HTR-8/SVneo (cell line): Measurements from ENCODE around the gene ITGBL1.

ENCODE experiments used
- DNase-seq: peaks from one replicate; pipeline ENCODE4 v3.0.0; 2011; ENCODE audit warnings: low spot score, mixed read lengths; ENCODE audit not compliant: insufficient read length
- FAIRE-seq: peaks from 2 replicates; lab custom pipeline; 2011; peaks lifted over from hg19 to GRCh38; lab: Jason Lieb, UNC

The ITGBL1 gene

GRCh38 chr13:101614491-101614890, 162.0 kb downstream of the ITGBL1 start:
- FAIRE-seq: no peak
- no peak for DNase-seq

- DNase-seq (no peak), FAIRE-seq (no peak)
Measured at GRCh38 chr13:101618440-101619187, 166.1 kb downstream of the ITGBL1 start.

GRCh38 chr13:101621099-101621498, 168.6 kb downstream of the ITGBL1 start:
- no peak for DNase-seq
- FAIRE-seq: no peak

GRCh38 chr13:101623470-101624209, 171.2 kb downstream of the ITGBL1 start:
- DNase-seq (peak; percentile 2), FAIRE-seq (no peak)

GRCh38 chr13:101624210-101624922, 171.9 kb downstream of the ITGBL1 start:
- DNase-seq (no peak), FAIRE-seq (no peak)

- no peak for FAIRE-seq
Measured at GRCh38 chr13:101624981-101625380, 172.5 kb downstream of the ITGBL1 start.

GRCh38 chr13:101626925-101627555, 174.6 kb downstream of the ITGBL1 start:
- FAIRE-seq (no peak), DNase-seq (no peak)

More at GRCh38 chr13:101624981-101625380, 172.5 kb downstream of the ITGBL1 start:
- DNase-seq: no peak

- DNase-seq (no peak), FAIRE-seq (no peak)
Measured at GRCh38 chr13:101627556-101627943, 175.1 kb downstream of the ITGBL1 start.

- no peak for FAIRE-seq
- DNase-seq: no peak
Measured at GRCh38 chr13:101628900-101629299, 176.4 kb downstream of the ITGBL1 start.

- FAIRE-seq: no peak
- DNase-seq: no peak
Measured at GRCh38 chr13:101631395-101631794, 178.9 kb downstream of the ITGBL1 start.

GRCh38 chr13:101634142-101634541, 181.7 kb downstream of the ITGBL1 start:
- FAIRE-seq (no peak), DNase-seq (no peak)

- FAIRE-seq (no peak), DNase-seq (no peak)
Measured at GRCh38 chr13:101639711-101640110, 187.2 kb downstream of the ITGBL1 start.

GRCh38 chr13:101640788-101641400, 188.4 kb downstream of the ITGBL1 start:
- no peak for FAIRE-seq
- DNase-seq: peak; percentile 18

- no peak for FAIRE-seq
Measured at GRCh38 chr13:101645871-101646270, 193.4 kb downstream of the ITGBL1 start.

GRCh38 chr13:101647760-101648159, 195.3 kb downstream of the ITGBL1 start:
- FAIRE-seq (no peak), DNase-seq (no peak)

More at GRCh38 chr13:101645871-101646270, 193.4 kb downstream of the ITGBL1 start:
- DNase-seq: no peak

- FAIRE-seq: no peak
- no peak for DNase-seq
Measured at GRCh38 chr13:101648766-101649487, 196.5 kb downstream of the ITGBL1 start.

- FAIRE-seq: no peak
- peak; percentile 37 for DNase-seq
Measured at GRCh38 chr13:101649488-101650126, 197.1 kb downstream of the ITGBL1 start.

GRCh38 chr13:101654883-101655282, 202.4 kb downstream of the ITGBL1 start:
- no peak for DNase-seq
- FAIRE-seq: no peak

- DNase-seq (no peak), FAIRE-seq (peak; percentile 44)
Measured at GRCh38 chr13:101655435-101655834, 203.0 kb downstream of the ITGBL1 start.
